H54 (cell line): Measurements from ENCODE around the gene BAG1.

Experiments
- DNase-seq: peaks from one replicate; pipeline ENCODE4 v3.0.0; 2011; ENCODE audit warnings: low spot score, mixed read lengths; ENCODE audit not compliant: insufficient read length
- FAIRE-seq: peaks from 3 replicates; lab custom pipeline; 2011; peaks lifted over from hg19 to GRCh38; lab: Jason Lieb, UNC
- POLR2A ChIP-seq: IDR thresholded peaks from 2 replicates; pipeline ENCODE4 v1.6.1; 2011; ENCODE audit warnings: low read depth, mild to moderate bottlenecking, low read length

The BAG1 gene

DNA sequence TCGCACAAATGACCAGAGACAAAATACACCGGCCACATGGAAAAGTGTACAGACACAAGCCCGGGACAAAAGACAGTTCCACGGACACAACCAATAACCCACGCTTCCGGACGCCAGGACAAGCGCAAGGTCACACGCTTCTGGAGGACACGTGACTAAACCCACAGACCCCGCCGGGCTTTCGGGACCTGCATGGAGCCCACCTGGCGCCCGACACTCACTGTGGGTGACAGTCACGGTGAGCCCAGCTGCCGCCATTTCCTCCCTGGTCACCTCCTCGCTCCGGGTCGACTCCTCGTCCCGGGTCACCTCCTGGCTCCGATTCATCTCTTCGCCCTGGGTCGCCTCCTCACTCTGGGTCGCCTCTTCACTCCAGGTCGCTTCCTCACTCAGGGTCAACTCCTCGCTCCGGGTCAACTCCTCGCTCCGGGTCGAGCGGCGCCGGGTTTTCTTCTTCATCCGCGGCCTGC is 470 bp downstream of the BAG1 start:
- TF ChIP-seq POLR2A = no peak
- no peak for FAIRE-seq
- DNase-seq = no peak

DNA sequence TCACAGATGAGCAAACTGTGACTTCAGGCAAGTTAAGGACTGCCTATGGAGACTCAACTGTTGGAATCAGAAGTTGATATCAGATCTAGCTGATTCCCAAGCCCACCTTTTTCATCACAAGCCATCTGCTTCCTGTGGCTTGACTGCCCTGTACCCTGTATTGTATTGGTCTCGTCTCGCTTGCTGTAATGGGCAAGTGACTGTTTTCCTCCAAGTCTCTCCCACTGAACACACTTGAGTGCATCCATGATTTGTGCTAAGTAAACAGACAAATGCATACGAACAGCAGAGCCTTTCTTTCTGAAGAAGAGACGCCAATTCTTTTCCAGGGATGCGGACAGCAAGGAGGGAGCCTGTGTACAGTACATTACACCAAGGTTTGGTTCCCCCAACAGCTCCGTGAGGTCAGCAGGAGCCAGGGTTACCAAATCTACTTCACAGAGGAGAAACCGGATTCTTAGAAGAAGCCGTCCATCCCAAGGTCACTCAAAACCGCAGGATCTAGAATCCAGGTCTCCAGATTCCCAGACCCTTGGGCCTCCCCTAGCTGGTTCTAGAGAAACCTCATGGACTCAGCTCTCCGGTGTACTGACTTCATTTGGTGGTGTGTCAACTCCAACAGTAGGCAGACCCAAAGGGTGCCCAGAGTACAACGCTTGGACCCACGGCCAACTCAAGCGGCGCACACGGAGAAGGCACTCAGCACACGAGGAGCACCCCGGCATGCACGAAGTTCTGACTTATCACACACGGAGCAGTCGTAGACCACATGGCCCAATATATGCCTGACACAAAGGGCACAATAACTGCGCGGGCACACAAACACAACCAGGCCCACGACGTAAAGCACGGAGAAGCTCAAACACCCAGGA is 1.1 kb downstream of the BAG1 start:
- DNase-seq (no peak), FAIRE-seq (no peak)
- TF ChIP-seq POLR2A = no peak

DNA sequence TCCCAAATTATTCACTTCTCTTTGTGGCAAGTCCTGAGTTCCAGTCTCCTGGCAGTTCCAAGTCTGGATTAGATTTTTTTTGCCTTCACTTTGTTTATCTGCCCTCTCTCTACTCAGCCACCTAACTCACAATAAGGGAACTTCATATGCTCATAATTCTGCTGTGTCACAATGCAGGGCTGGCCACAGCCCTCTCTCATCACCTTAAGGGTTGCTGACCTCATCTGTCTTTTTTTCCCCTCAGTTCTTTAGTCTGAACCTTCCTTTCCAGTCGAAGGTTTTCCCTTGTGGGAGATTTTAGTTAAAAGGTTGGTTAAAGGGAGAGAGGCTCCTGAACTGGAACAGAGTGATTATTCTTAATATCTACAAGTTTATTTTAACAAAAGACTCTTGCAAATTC is 4.1 kb downstream of the BAG1 start:
- no peak for DNase-seq
- no peak for TF ChIP-seq POLR2A
- FAIRE-seq = no peak

DNA sequence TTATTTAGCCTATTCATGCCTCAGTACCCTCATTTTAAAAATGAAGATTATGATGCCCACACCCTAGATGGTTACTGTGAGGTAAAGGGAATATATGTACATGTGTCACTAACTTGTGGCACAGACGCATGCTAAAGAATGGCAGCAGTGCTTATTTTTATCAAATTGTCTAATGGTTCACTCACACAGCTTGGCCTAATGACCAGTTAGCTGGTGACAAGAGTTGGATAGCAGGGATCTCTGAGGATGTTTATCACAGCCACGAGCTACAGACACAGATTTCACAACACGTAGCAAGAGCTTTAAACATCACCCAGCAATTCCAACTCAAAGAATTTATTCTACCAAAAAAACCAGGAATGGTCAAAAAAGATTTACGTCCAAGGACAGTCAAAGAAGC is 7.2 kb downstream of the BAG1 start:
- no peak for TF ChIP-seq POLR2A
- FAIRE-seq = no peak
- DNase-seq = no peak

DNA sequence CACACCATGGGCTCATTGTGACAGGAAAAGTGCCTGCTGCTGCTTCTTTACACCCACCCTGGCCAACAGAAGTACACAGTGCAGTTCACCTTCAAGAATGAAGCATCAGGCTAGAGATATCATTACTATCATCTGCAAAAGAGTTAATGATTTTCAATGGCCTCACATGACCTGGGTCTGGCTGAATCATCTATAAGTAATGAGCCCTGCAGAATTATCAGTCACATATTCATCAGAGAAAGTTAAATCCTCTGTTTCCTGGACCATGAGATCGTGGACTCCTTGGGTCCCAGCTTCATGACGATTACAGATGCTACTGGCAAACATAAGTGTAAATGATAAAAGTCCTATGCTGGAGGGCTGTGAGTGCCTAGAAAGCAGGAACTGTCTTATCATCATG is 8.3 kb downstream of the BAG1 start:
- DNase-seq = no peak
- TF ChIP-seq POLR2A = no peak
- no peak for FAIRE-seq

DNA sequence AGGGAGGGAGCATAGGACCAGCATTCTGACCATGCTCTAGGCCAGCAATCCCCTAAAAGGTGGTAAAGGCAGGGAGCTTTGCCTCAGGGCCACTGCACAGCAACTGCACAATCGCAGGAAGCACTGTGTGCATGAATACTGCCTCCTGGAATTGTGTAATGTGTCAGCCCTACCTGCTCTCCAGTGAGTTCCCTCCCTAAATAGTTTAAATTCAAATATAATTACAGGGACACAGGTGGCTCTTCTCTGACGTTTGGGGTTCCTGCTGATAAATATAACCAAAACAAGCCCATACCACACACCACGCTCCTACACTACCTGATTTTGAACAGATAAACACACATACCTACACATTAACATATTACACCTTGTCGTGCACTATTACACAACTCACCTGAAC is 9.0 kb downstream of the BAG1 start:
- TF ChIP-seq POLR2A = no peak
- FAIRE-seq = no peak
- DNase-seq = no peak

DNA sequence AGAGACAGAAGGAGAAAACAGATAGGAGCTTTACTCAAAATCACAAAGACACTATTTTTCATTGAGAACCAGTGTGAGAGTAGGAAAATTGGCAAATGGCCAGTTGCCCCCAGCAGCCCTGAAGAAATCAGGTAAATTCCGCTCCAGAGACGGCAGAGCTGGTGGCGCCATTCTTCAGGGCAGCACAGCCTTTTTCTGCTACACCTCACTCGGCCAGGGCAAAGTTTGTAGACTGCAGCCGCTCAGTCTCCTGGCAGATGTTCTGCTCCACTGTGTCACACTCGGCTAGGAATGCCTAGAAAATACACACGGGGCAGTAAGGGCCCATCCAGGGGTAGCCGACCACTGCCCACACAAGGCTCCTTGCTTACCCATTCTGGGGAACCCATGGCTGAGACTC is 9.5 kb downstream of the BAG1 start:
- no peak for TF ChIP-seq POLR2A
- no peak for FAIRE-seq
- no peak for DNase-seq

DNA sequence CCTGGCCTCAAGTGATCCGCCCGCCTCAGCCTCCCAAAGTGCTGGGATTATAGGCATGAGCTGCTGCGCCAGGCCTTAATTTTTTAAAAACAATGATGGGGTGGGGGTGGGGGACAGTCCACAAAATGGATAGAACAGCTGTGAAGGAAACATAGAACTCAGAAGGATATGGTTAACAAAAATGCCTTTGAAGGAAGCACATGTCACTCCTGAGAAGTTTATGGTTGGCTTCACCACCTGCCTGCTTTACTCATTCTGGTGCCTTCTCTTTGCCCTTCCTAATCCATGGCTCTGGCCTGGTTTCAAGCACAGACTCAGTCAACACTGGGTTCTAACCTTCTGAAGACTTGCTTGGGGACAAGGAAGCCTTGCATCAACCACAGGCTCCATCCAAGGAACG is 10.3 kb downstream of the BAG1 start:
- no peak for TF ChIP-seq POLR2A
- DNase-seq = no peak
- FAIRE-seq = no peak

DNA sequence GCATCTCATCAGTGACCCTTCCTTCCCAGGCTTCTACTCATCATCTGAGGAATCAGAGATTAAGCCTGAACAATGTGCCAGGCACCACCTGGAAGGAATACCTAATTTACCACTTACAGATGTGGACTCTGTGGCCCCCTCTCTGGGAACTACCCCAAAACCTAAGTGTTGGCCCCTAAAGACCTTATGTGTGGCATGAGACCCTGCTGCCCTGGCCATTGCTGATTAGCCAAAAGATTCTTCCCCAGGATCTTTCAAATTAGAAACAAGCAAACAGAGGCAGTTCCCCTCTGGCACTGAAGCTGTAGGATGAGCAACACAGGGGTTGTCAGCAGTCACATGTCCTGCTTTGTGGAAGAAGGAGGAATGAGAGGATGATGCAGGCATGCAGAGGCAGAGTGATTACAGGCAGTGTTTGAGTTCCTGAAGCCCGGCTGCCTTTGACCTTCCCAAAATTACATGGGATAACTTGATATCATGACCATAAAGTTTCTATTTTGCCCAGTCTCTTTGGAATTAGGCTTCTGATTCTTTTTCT is 14.0 kb downstream of the BAG1 start:
- TF ChIP-seq POLR2A = no peak
- DNase-seq = no peak
- FAIRE-seq = no peak

DNA sequence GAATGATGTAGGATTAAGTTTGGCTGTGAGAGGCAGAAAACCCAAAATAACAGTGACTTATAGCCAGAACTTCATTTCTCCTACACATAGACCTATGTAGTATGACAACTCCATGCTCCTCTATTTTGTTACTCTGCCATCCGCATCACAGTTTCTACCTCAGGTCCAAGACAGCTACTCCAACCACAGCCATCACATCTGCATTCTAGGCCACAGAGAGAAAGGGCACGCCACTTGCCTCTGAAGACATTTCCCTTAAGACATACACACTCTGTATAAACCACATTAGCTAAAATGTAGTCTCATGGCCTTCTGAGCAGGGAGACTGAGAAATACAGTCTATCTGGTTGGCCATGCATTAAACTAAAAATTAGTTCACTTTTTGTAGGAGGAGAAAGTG is 14.5 kb downstream of the BAG1 start:
- no peak for DNase-seq
- no peak for FAIRE-seq

DNA sequence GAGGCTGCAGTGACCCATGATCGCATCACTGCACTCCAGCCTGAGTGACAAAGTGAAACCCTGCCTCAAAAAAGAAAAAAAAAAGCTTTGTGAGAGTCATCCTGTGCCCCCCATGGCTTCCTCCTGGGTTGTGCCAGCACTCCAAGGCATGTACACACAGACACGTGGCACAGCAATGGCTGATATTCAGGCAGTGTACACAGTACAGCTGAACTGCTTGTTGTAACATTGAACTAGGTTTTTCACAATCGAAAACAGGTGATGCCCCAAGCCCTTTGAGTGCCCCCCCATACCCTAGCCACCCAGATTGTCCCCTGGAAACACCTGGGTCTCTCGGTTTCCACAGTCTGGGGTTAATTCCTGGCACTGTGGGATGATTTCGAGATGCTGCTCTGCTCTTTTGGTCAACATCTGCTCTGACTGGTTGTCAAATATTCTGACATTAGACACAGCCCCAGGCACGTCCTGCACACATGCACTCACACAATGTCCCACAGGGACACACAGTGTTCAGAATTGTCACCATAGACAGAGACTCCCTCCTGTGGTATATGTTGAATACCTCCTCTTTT is 15.3 kb downstream of the BAG1 start:
- FAIRE-seq (no peak), DNase-seq (no peak)
- no peak for TF ChIP-seq POLR2A

More for the DNA sequence above, 14.5 kb downstream of the BAG1 start:
- no peak for TF ChIP-seq POLR2A

DNA sequence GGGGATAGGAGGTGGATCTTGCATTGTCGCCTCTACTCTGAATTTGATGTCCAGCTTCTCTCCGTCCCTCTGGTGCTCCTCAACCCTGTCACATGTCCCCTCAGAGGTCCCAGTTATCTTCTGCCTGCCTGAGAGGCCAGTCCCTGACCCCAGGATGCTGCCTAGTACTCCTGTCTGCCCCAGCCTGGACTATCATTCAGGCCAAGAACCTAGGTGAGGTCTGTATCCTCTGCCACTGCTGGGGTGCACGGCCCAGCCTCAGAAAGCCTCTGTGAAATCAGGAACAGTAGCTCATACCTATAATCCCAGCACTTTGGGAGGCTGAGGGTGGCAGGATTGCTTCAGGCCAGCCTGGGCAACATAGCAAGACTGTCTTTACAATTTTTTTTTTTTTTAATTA is 15.9 kb downstream of the BAG1 start:
- no peak for FAIRE-seq
- TF ChIP-seq POLR2A = no peak
- no peak for DNase-seq

DNA sequence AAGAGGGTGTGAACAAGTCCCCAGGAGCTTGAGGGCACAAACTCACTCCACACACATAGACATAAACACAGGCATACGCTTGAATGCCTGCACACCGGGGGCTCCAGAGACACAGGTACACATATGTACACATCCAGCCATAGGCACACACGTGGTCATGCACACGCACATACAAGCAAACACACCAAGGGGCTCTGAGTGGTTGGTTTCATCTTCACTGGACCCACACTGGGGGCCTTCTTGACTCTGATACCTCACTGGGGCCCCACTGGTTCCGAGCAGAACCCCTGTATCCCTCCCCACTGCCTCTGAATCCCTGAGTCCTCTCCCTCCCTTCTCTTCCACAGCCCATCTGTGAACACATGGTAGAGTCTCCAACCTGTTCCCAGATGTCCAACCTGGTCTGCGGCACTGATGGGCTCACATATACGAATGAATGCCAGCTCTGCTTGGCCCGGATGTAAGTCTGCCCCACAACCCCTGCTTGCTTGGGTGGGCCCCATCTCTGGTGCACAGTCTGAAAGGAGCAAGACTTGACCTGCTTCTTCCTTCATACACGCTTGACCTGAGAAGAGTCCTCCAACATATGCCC is 18.1 kb downstream of the BAG1 start:
- no peak for TF ChIP-seq POLR2A
- no peak for DNase-seq
- no peak for FAIRE-seq

DNA sequence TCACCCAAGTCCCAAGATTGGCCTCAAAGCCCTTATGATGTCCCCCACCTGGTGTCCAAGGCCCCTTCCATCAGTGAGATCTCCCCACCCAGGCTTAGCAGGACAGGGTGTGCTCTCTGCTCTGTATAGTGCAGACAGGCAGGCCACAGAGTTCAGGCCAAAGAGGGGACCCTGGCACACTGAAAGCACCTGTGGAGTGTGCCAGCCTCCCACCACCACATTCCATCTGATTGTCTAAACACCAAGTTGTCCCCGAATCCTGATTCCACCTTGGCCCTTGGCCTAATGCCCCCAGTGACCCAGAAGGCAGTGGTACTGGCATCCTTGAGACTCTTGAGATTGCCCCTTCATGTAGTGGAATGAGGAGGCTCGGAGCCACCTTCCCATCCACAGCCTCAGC is 19.2 kb downstream of the BAG1 start:
- DNase-seq (no peak), FAIRE-seq (no peak)
- no peak for TF ChIP-seq POLR2A
